C4-2B (cell line): ENCODE results near the gene RXFP3.

ENCODE experiments used
- CTCF ChIP-seq: fragments of 450-650 bp; conservative IDR thresholded peaks from 2 replicates; pipeline ENCODE4 v1.5.1; 2017; ENCODE audit warnings: mild to moderate bottlenecking
- ZFX ChIP-seq: fragments of 450-650 bp; IDR thresholded peaks from 2 replicates; pipeline ENCODE4 v1.6.1; 2017

GRCh38 chr5:33891446-33891787 lies 44.8 kb upstream of the RXFP3 start:
- no peak for TF ChIP-seq CTCF
- TF ChIP-seq ZFX = no peak
